GM21423 (cell line): ENCODE results near the gene THSD8.
A peak's percentile ranks its signal among the peaks of the same experiment; 100 is the strongest.

Source experiments
- ATAC-seq: cut with Tn5 transposase; IDR thresholded peaks from one replicate; pipeline ENCODE4 v1.9.1; 2021; ENCODE audit warnings: mild to moderate bottlenecking, moderate library complexity; ENCODE audit not compliant: unreplicated experiment

THSD8 gene

GRCh38 chr19:12801466-12802266 is at the start of gene THSD8, which contains the start of gene PRDX2:
Gene THSD8, plus strand, starts transcription at chr19:12802069. Its CDS starts 3 bp downstream, at chr19:12802072.
Gene PRDX2, minus strand, starts transcription at chr19:12801800. Its CDS starts 539 bp downstream, at chr19:12801261.
- peak; percentile 45 for ATAC-seq

GRCh38 chr19:12754465-12755196 is 47.2 kb upstream of the THSD8 start:
- no peak for ATAC-seq

- ATAC-seq: no peak
These were observed 45.6 kb upstream of the THSD8 start for GRCh38 chr19:12756150-12756883.

- no peak for ATAC-seq
These were observed 44.2 kb upstream of the THSD8 start for GRCh38 chr19:12757544-12758274.

- no peak for ATAC-seq
These were observed 42.2 kb upstream of the THSD8 start for GRCh38 chr19:12759686-12760085.

- ATAC-seq: no peak
These were observed 38.8 kb upstream of the THSD8 start for GRCh38 chr19:12763100-12763499.

- no peak for ATAC-seq
These were observed 37.2 kb upstream of the THSD8 start for GRCh38 chr19:12764698-12765097.

- no peak for ATAC-seq
These were observed 35.8 kb upstream of the THSD8 start for GRCh38 chr19:12766051-12766521.

GRCh38 chr19:12767150-12767549 is 34.7 kb upstream of the THSD8 start:
- ATAC-seq: no peak

GRCh38 chr19:12767666-12768065 is 34.2 kb upstream of the THSD8 start:
- no peak for ATAC-seq

GRCh38 chr19:12769689-12770088 is 32.2 kb upstream of the THSD8 start:
- ATAC-seq: no peak

- ATAC-seq: no peak
These were observed 30.9 kb upstream of the THSD8 start for GRCh38 chr19:12770922-12771321.

GRCh38 chr19:12772323-12772722 is 29.5 kb upstream of the THSD8 start:
- no peak for ATAC-seq

GRCh38 chr19:12773571-12773970 is 28.3 kb upstream of the THSD8 start:
- no peak for ATAC-seq

GRCh38 chr19:12774588-12775555 is 27.0 kb upstream of the THSD8 start, which contains the start of gene HOOK2:
Gene HOOK2, minus strand, starts transcription at chr19:12775552. Its CDS starts 103 bp downstream, at chr19:12775449.
- no peak for ATAC-seq

GRCh38 chr19:12777217-12778016 is 24.5 kb upstream of the THSD8 start:
- no peak for ATAC-seq

GRCh38 chr19:12778017-12778904 is 23.6 kb upstream of the THSD8 start:
- ATAC-seq: no peak

- ATAC-seq: no peak
These were observed 23.0 kb upstream of the THSD8 start for GRCh38 chr19:12778905-12779161.
